Activated T-cell treated with anti-CD3 and anti-CD28 coated beads for 48 hours (primary cell): ENCODE results near the gene PRF1.
A peak's percentile ranks its signal among the peaks of the same experiment; 100 is the strongest.
"Not testable (repeated sequence)": the region's sequence is repeated elsewhere in the genome, so short reads cannot be mapped to it uniquely, and the experiment has no call there.

ENCODE experiments used
- DNase-seq: peaks from one replicate; pipeline ENCODE4 v3.0.0-alpha.2; 2020; ENCODE audit warnings: low read depth

The PRF1 gene

DNA sequence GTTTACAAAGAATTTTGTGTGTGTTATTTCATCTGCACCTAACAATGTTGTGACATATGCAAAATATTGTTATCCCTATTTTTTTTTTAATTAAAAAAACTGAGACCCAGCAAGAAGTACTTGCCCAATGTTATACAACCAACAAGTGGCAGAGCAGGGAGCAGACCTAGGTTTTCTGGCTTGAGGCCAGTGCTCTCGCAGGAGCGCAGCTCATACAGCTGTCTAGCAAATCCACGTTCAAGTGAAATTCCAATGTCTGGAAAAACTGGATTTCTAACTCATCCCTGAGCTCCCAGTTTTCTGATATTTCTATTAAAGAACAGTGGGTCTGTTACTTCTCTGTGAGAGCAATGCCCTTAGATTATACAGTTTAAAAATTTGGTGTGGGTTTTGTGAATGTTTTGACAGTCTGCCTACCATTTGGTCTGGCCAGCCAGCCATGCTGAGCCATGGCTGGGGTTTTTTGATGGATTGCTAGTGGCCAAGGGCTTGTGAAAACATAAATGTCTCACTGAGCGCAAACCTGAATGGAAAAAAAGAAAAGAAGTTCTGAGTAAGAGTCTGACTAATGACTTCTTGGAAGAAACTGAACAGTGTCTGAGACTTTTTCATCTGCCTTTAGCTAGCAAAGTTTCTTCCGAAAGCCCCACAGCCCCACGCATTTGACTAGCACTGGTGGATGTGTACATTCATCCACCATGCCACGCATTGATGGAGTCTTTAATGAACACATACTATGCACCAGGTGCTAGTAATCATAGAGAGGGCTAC lies 15.4 kb upstream of the PRF1 start:
- DNase-seq = peak; percentile 35

DNA sequence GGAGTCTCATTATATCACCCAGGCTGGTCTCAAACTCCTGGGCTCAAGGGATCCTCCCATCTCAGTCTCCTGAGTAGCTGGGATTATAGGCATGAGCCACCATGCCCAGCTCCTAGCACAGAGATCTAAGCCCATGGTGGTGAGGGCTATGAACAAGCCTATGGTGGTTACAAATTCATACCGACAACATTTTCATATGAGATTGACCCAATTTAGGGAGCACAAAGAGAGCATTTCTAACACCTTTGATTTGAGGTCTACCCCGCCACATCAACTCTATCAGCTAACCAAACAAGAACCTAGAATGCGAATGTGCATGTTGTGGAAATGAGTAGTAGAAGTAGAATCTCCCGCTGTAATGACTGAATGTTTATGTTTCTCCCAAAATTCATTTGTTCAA lies 14.2 kb upstream of the PRF1 start:
- no peak for DNase-seq

DNA sequence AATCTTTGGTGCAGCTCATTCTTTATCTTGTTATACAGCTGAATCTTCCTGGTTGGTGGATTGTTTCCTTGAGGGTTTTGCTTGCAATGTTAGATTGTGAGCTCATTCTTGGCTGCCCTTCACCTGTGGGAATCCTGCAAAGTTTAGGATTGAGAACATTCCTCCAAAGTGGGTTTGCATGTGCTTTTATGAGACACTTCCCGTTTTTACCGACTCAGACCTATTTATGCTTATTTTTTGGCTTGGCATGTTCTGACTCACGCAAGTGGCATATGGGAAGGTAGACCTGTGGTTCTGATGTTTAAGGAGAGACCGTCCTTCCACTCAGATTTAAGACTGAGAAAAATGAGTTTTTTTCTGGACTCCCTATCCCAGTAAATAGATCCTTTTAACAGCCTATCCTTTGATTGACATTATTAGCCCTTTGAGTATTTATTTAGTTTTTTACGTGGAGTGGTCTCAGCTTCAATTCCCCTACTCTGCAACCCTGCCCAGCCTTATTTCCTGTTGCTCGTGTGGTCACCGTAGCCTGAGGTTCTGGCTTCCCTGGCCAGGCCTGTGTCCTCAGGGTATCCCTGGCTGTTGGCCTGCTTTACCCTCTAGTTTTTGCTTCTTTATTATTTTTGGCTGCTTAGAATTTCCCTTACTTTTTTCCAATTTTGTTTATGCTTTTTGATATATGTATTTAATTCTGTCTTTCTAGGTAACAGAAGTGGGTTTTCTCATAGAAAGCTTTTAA lies 13.4 kb upstream of the PRF1 start:
- DNase-seq = no peak

DNA sequence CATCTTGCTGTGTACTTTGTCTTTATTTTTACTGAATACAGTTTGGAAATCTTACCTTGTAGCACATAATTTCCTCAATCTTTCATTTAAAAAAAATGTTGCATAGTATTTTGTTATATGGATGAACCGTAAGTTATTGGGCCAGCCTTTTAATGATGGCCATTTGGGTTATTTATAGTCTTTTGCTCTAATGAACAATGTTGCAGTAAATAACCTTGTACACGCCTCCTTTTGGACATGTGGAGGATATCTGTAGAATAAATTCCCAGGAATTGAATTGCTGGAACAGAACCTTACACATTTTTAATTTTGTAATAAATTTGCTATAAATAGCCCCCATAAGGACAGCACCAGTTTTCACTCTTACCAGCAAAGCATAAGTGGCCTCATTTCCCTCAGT lies 12.7 kb upstream of the PRF1 start:
- no peak for DNase-seq

DNA sequence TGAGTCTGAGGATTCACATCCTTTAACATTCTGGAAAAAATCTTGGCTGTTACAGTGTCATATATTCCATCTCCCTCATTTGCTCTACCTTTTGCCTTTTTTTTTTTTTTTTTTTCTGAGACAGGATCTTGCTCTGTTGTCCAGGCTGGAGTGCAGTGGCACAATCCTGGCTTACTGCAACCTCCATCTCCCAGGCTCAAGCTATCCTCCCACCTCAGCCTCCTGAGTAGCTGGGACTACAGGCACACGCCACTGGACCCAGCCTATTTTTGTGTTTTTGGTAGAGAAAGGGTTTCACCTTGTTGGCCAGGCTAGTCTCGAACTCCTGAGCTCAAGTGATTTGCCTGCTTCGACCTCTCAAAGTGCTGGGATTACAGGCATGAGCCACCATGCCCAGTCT lies 11.8 kb upstream of the PRF1 start:
- not testable (repeated sequence) for DNase-seq

DNA sequence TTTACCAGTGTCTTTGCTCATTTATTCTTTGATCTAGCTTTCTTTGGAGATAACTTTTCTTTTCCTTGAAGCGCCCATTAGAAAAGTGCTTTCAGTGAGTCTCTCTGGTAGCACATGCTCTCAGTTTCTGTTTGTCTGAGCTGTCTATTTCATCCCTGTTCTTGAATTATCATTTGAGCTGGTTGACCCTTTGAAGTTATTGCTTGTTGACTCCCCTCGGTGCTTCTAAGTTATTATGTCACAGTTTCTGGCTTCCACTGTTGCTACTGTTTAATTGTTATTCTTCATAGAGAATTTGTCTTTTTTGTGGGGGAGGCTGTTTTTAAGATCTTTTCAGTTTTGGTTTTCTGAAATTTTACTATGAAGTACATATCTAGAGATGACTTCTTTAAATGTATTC lies 11.4 kb upstream of the PRF1 start:
- DNase-seq = no peak

DNA sequence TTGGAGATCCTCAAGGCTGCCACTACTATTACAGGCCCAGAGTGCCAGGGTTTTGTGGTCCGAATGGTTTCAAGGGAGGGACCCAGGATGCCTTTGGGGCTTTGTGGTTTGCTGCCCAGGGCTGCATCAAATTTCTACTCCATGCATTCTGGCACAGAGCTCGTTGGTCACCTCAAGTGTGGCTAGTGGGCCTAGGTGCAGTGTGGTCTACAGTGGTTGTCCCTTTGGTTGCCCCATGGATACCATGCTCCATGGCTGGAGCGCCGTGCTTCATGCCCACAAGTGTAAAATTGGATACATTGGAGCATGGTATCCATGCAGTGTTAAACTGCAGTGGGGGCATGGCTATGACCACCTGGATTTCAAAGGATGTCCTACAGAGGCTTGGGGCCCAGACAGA lies 5.4 kb upstream of the PRF1 start:
- DNase-seq = no peak

DNA sequence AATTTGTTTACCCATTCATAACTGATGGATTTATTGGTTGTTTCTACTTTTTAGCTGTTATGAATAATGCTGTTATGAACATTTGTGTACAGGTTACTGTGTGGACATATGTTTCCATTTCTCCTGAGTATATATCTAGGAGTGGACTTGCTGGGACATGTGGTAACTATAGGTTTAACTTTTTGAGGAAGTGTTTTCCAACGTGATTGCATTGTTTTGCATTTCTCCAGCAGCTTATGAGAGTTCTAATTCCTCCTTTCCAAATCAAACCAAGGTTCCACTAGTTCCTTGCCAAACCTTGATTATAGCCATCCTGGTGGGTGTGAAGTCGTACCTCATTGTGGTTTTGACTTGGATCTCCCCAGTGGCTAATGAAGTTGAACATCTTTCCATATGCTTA lies 2.6 kb upstream of the PRF1 start:
- DNase-seq = no peak

DNA sequence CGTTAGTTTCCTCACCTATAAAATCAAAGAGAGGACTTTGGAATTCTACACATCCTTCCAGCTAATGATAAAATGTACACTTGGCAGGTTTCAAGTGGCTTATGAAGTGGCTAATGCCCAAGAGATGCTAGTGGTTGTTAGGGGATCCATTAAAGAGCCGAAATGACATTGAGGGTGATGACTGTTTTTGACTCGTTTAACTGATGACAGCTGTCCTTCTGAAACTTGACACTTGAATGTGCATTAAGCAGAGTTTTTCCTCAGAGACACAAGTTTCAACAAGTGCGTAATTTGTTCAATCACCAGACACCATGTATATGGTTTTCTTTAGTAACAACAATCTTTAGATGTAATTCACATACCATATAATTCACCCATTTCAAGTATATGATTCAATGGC lies 1.6 kb upstream of the PRF1 start:
- DNase-seq = no peak

DNA sequence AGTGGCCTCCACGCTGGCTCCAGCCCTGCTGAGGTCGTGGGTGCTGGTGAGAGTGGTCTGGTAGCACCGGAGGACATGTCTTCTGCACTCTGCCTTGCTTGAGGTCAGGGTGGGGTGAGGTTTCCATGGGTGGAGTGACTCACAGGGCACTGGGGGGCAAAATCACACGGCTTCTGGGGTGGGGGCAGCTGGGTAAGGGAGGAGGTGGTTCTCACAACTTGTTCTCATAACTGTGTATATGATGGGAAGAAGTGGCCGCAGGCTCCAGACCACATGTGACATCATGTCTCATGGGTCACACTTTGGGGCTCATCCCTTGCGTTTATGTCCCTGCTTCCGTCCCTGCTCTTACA lies 884 bp upstream of the PRF1 start:
- DNase-seq = no peak

DNA sequence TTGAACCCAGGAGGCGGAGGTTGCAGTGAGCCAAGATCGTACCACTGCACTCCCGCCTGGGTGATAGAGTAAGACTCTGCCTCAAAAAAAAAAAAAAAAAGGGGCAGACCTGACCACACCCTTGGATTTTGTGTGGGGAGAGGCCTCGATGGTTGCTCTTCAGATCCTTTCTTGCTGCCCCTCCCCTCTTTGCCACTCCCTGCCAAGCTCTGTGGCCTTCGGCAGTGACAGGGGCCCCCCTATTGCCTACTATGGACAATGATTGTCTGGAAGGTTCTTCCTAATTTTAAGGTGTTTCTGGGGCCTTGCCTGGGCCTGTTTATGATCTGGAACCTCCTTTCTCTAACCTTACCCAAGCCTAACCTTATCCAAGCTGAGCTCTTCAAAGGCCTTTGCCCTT lies 795 bp downstream of the PRF1 start:
- DNase-seq = no peak

DNA sequence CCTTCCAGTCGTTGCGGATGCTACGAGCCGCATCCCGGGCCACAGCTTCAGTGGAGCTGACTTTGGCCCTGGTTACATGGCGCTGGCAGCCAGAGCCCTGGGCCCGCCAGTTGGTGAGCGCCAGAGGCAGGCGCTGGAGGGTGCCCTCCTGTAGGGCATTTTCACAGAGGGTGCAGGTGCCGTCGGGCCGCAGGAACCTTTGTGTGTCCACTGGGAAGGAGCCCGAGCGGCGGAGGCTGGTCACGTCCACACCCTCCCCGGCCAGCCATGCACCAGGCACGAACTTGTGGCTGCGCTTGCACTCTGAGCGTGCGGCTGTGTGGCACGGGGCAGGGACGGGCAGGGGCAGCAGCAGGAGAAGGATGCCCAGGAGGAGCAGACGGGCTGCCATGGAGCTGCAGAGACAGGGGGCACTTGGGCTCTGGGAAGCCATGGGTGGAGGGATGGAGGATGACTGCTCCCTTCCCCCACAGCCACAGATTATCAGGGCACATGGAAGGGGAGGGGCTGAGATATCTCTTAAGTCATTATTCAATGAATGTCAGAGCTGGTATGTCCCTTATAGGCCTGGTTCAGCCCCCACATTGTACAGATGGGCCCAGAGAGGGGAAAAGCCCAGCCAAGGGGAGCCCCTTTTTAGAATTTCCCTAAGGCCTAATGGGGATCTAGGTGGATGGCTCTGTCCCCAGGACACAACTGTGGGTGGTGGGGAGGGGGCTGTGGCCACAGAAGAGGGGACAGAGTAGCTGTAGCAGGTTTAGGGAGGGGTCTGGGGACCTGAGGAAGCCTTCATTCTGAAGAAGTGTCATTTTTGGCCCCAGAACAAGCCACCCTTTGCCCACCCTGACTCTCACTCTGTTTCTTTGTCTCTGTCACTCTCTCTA lies 1.8 kb downstream of the PRF1 start:
- no peak for DNase-seq

DNA sequence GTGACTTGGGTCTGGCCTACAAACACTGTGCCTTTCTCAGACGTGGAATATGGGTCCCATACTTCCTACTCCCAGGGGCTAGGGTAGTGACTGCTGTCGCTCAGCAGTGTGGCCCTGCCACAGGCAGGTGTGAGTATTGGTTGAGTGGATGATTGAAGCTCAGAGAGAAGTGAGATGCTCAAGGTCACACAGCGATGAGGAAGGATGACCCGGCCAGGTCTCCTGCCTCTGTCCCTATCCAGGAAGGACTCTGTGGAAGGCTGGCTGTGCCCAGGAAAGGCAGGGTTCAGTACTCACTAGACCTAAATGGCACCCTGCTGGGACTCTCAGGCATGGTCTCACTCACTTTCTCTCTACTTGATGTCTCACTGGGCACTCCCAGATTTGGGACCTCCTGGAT lies 2.8 kb downstream of the PRF1 start:
- no peak for DNase-seq

DNA sequence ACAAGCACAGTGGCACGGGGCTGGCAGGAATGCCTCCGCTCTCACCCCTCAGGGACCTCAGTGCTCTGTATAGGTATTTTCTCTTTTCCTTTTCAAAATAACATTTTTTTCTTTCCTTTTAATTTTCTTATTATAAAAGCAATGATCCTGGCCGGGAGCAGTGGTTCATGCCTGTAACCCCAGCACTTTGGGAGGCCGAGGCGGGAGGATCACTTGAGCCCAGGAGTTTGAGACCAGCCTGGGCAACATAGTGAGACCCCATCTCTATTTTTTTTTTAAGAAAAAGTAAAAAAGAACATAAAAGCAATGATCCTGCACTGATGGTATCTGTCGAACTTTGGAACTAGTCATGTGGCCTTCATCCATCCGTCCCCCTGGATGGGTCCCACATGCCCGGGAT lies 3.2 kb downstream of the PRF1 start:
- DNase-seq = no peak

DNA sequence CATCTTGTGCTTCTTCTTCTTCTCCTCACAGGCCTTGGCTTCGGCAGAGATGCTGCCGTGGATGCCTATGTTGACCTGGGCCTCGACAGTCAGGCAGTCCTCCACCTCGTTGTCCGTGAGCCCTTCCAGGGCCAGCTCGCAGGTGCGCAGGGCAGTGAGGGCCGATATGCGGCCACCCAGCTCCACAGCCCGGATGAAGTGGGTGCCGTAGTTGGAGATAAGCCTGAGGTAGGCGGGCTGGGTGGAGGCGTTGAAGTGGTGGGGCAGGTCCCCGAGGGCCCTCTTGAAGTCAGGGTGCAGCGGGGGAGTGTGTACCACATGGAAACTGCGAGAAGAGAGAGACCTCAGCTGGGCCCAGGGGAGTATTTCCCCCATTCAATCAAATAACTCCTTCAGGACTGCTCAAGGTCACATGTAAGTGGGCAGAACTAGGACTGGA lies 3.7 kb downstream of the PRF1 start:
- no peak for DNase-seq

DNA sequence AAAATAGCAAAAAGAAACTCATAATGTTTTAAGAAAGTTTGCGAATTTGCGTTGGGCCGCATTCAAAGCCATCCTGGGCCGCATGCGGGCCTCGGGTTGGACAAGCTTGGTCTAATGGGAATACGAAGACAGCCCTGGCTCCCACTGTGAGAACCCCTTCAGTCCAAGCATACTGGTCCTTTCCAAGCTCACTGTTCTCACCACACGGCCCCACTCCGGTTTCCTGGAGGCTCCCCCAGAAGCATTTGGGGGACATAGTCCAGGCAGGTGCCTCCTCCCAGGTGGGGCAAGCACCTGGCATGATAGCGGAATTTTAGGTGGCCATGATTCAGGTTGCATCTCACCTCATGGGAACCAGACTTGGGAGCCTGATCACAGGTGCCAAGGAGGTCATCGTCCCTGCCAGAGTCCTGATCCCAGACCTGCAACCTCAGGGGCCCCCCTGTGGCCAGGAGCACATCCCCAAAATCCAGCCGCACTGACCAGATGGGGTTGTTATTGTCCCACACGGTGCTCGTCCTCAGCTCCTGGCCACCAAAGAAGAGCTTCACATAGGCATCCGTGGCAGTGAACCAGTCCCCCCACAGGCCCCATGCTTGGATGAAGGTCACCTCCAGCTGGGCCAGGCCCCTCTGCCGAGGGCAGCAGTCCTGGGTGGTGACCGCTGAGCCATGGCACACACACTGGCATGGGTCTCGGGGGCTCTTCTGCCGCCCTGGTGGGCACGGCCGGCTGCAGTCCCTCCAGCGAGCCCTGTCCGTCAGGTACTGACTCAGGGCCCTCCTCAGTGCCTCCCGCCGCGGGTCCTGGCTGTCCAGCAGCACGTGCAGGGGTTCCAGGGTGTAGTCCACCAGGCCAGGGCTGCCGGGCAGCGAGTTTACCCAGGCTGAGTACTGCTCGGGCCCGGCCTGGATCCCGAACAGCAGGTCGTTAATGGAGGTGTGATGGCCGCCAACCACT lies 4.4 kb downstream of the PRF1 start:
- no peak for DNase-seq

DNA sequence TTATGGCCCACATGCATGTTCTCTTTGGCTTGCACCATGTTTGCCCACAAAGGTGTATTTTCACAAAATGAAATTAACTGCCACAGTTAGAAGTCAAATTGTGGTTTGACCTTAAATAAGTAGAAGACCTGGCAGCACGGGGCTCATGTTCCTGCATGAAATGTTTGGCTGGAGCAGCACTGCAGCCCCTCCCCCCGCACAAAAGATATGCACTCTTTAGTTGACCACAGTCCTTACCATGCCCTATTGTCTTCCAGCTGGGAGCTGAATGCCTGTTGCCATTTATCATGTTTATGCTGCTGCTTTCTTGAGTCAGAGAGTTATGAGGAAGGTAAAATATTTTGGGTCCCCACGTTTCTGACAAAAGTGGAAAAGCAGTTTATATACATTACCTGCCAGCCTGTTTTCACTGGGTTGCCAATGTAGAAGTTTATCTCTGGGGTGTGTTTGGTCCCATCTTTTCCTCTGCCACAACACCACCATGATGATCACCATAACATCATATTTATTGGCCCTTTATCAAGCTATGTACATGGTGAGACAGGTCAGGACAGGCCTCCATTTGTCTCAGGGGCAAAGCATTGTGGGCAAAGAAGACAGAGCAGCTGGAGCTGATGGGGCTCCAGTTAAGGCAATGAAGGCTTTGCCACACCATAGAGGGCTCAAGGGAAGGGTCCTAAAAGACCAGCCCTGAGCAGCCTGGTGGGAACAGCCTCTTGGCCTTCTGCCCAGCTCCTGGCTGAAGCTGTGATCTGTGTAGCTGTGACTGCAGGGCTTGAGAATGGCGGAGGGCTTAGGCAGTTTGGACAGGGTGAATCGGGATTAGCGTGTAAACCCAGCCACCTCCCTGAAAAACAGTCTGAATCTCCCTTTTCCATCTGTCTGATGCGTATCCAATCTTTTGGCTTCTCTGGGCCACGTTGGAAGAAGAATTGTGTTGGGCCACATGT lies 5.4 kb downstream of the PRF1 start:
- DNase-seq = no peak

DNA sequence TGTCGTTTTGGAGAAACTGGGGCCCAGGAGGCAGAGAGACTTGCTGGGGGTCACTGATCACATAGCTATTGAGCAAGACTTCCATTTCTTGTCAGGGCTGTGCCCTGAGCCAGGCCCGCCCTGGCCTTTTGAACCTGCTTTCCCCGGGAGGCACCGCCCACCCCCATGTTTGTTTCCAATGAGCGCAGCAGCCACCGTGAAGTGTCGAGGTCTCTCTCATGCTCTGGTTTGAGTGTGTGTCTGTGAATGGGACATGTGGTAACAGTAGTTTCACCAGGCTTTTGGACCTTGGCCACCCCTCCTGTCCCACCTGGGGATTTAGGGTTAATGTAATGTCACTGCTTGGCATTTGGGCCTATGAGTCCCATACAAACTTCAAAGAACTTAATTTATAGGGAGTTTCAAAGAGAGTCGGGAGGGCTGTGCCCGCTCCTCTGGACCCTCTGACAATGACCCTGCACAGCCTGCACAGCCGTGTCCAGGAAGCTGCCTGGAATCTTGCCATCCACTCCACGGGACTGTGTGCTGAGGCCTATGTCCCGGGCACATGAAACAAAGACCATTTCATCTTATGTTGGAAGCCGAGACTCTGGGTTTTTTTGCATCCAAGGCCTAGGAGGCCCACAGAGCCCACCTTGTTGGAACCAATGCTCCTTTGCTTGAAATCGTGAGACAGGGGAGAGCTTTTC lies 6.3 kb downstream of the PRF1 start:
- DNase-seq = no peak

DNA sequence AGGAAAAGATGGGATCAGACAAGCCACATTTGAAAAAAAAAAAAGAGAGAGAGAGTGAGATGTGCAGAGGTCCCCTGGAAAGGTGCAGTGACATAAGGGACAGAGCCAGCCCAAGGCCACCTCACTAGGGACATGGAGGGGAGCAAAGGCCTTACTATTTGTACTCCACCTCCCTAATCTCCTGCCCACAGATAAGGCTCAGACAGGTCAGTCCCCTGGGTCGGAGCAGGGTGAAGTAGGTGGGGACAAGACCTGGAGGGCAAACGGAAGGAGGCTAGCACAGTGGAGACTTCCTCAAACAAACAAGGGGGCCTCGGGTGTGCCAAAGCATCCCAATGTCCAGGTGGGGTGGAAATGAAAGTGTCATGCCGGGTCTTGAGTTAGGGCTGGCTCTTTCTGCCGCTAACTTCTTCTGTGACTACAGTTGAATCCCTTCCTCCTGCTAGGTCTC lies 7.0 kb downstream of the PRF1 start:
- no peak for DNase-seq

DNA sequence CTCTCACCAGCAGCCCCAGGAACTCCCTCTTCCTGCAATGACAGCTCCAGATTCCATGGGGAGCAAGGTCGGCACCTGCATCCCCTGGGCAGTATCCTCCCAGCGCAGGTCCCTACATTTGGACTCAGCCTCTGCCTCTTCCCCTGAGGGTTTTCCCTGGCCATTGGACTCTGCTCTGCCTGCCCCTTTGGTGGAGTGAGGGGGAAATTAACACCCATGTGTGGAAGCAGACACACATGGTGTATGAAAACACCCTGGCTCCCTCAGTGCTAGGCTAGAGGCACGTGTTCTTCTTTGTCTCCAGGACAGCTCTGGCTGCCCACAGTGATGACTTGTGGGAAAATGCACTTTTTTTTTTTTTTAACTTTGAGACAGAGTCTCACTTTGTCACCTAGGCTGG lies 8.4 kb downstream of the PRF1 start:
- DNase-seq = no peak
